Measurements from ENCODE around the gene GRID2. TPM values are rescaled to one million over a fixed set of nuclear protein-coding genes. Genes with fewer than 3 reads are reported as not detected.

The GRID2 gene
- total RNA-seq, 1 donor from 2014 or later, result 2.1 TPM

DNA sequence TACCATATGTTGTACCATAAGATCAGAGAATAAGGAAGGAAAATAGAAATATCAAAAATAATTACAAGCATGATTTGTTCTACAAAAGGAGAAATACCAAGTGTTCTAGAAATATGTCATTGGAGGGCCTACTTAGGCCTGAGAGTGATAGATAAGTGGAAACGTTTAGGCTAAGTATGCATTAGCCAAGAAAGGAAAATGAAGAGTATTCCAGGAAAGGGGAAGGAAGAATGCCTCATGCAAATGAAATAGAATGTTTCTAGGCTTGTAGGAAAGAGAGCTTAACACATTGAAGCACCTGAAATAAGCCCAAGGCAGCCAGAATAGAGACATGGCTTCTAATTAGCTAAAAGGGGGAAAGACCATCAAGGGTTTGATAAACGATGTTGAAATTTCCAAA is 929.1 kb downstream of the GRID2 start:
- TF ChIP-seq, protein P1, sequence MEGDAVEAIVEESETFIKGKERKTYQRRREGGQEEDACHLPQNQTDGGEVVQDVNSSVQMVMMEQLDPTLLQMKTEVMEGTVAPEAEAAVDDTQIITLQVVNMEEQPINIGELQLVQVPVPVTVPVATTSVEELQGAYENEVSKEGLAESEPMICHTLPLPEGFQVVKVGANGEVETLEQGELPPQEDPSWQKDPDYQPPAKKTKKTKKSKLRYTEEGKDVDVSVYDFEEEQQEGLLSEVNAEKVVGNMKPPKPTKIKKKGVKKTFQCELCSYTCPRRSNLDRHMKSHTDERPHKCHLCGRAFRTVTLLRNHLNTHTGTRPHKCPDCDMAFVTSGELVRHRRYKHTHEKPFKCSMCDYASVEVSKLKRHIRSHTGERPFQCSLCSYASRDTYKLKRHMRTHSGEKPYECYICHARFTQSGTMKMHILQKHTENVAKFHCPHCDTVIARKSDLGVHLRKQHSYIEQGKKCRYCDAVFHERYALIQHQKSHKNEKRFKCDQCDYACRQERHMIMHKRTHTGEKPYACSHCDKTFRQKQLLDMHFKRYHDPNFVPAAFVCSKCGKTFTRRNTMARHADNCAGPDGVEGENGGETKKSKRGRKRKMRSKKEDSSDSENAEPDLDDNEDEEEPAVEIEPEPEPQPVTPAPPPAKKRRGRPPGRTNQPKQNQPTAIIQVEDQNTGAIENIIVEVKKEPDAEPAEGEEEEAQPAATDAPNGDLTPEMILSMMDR (IDR thresholded peaks at IDR 0.05; ENCODE audit: partially characterized antibody, unreplicated experiment), result no peak
- no peak overlapping the region for H3K27ac Mint-ChIP-seq (ENCODE audit: unreplicated experiment)
- H3K36me3 Mint-ChIP-seq (ENCODE audit: unreplicated experiment), result no peaks in the 10 kb centered on the region
- peaks cover 5% of the 10 kb centered on the region for H3K9me3 Mint-ChIP-seq (ENCODE audit: unreplicated experiment)
- DNase-seq, result no peak
- peaks cover 2% of the 10 kb centered on the region for H3K27me3 Mint-ChIP-seq (ENCODE audit: unreplicated experiment)
- H3K4me1 Mint-ChIP-seq (ENCODE audit: low read depth, unreplicated experiment), result peaks cover 8% of the 10 kb centered on the region
- H3K4me3 Mint-ChIP-seq (ENCODE audit: unreplicated experiment), result no peak overlapping the region

DNA sequence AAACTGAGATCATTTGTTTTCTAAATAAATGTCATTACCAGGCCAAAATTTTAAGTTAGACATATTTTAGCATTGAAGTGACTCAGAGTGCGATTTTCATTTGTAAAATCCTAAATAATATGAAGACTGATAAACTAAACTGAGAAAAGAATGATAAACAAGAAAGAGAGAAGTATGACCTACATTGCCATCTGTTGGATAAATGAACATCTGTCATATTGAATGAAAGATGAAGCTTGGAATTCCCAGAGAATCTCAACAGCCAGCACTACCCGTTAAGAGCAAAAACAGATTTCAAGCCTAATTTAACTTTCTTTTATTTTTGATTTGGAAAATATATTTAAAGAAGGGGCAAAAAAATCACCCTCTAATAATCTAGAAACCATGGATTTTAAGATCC is 933.8 kb downstream of the GRID2 start:
- Mint-ChIP-seq H3K27ac (ENCODE audit: unreplicated experiment) (peak overlapping the region; percentile 31), H3K4me3 (ENCODE audit: unreplicated experiment) (no peak overlapping the region), H3K4me1 (ENCODE audit: low read depth, unreplicated experiment) (peaks cover 14% of the 10 kb centered on the region), H3K9me3 (ENCODE audit: unreplicated experiment) (peaks cover 5% of the 10 kb centered on the region), H3K27me3 (ENCODE audit: unreplicated experiment) (peaks cover 2% of the 10 kb centered on the region), H3K36me3 (ENCODE audit: unreplicated experiment) (no peaks in the 10 kb centered on the region)
- TF ChIP-seq, protein P1 (IDR thresholded peaks at IDR 0.05; ENCODE audit: partially characterized antibody, unreplicated experiment), result no peak
- DNase-seq, result no peak

DNA sequence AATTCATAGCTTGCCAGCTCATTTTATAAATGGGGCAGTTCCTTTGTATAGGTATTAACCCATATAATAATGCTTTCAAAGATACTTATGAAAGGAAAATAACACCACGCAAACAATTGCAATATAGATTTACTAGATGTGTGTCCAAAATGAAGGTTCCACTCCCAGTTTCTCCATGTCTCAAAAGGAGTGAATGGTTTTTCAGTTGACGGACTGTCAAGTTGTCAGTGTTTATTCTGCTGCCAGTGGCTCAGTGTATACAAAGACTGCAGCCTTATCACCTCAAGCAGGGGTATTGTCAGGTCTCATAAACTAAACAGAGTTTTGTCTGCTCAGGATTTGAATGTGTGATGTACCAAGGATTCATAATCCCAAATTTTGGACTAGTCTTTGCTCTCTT is 939.5 kb downstream of the GRID2 start:
- H3K27me3 Mint-ChIP-seq (ENCODE audit: unreplicated experiment), result peaks cover 2% of the 10 kb centered on the region
- no peak overlapping the region for H3K4me3 Mint-ChIP-seq (ENCODE audit: unreplicated experiment)
- no peak for DNase-seq
- H3K36me3 Mint-ChIP-seq (ENCODE audit: unreplicated experiment), result no peaks in the 10 kb centered on the region
- peaks cover 4% of the 10 kb centered on the region for H3K4me1 Mint-ChIP-seq (ENCODE audit: low read depth, unreplicated experiment)
- TF ChIP-seq, protein P1 (IDR thresholded peaks at IDR 0.05; ENCODE audit: partially characterized antibody, unreplicated experiment), result no peak
- no peaks in the 10 kb centered on the region for H3K9me3 Mint-ChIP-seq (ENCODE audit: unreplicated experiment)
- no peak overlapping the region for H3K27ac Mint-ChIP-seq (ENCODE audit: unreplicated experiment)

DNA sequence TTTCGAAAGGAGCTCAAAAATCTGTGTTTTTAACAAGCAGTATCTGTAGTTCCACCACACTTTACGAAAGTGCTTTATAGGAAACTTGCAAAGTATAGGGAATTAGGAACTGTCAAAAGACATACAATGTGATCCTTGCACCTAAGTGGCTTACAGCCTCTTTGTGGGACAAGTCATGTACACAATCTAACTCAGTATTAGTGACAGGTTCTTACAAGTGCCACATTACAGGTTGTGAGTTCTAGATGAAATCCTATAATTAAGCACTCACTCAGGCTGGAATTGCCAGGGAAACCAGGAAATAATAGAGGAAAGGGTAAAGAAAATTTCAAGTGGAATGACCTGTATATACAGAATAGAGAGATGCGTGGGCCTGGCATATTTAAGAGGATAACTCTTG is 957.4 kb downstream of the GRID2 start:
- H3K4me1 Mint-ChIP-seq (ENCODE audit: low read depth, unreplicated experiment), result peaks cover 3% of the 10 kb centered on the region
- no peak for DNase-seq
- H3K9me3 Mint-ChIP-seq (ENCODE audit: unreplicated experiment), result no peaks in the 10 kb centered on the region
- H3K4me3 Mint-ChIP-seq (ENCODE audit: unreplicated experiment), result no peak overlapping the region
- no peaks in the 10 kb centered on the region for H3K36me3 Mint-ChIP-seq (ENCODE audit: unreplicated experiment)
- H3K27me3 Mint-ChIP-seq (ENCODE audit: unreplicated experiment), result no peaks in the 10 kb centered on the region
- TF ChIP-seq, protein P1 (IDR thresholded peaks at IDR 0.05; ENCODE audit: partially characterized antibody, unreplicated experiment), result no peak
- H3K27ac Mint-ChIP-seq (ENCODE audit: unreplicated experiment), result no peak overlapping the region

DNA sequence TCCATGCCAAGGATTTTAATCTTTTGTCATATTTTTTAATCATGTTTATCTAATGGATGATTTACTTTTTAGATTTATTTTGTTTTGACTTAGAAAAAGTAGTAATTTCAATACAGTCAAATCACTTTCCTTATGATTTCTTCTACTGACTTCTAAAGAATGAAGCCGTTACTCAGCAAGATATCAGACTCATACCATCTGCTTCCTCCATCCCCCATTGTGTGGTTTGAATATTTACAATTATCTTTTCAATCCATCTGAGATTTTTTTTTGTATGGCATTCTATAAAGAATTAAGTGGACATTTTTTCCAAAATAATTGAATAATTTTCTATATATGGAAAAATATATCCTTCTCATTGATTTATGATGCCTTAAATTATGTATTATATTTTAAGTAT is 959.4 kb downstream of the GRID2 start:
- Mint-ChIP-seq H3K4me3 (ENCODE audit: unreplicated experiment) (no peak overlapping the region), H3K9me3 (ENCODE audit: unreplicated experiment) (peaks cover 1% of the 10 kb centered on the region), H3K4me1 (ENCODE audit: low read depth, unreplicated experiment) (peaks cover 3% of the 10 kb centered on the region), H3K27me3 (ENCODE audit: unreplicated experiment) (no peaks in the 10 kb centered on the region), H3K27ac (ENCODE audit: unreplicated experiment) (no peak overlapping the region), H3K36me3 (ENCODE audit: unreplicated experiment) (no peaks in the 10 kb centered on the region)
- TF ChIP-seq, protein P1 (IDR thresholded peaks at IDR 0.05; ENCODE audit: partially characterized antibody, unreplicated experiment), result no peak
- DNase-seq, result no peak
